ENCODE results near the gene CROCC2.

GRCh38 chr2:240956171-240956934, 50.2 kb downstream of the CROCC2 start:
- no peak for TF ChIP-seq E2F1 (CRISPR knock-in tag; IDR thresholded peaks at IDR 0.05)
- TF ChIP-seq IRF2 (CRISPR knock-in tag; IDR thresholded peaks at IDR 0.05) = no peak
- TF ChIP-seq CCAR2 (optimal IDR thresholded peaks at IDR 0.05; ENCODE audit: low read depth, low read length) = no peak
- no peak for TF ChIP-seq CTCF (CRISPR knock-in tag; IDR thresholded peaks at IDR 0.05)
- TF ChIP-seq ZNF362 (CRISPR knock-in tag; IDR thresholded peaks at IDR 0.05; ENCODE audit: borderline replicate concordance) = no peak
- TF ChIP-seq ZNF749 (CRISPR knock-in tag; IDR thresholded peaks at IDR 0.05; ENCODE audit: borderline replicate concordance) = no peak
- no peak for TF ChIP-seq ZNF747 (CRISPR knock-in tag; IDR thresholded peaks at IDR 0.05; ENCODE audit: borderline replicate concordance)
- no peak for TF ChIP-seq ZFP36L2 (CRISPR knock-in tag; IDR thresholded peaks at IDR 0.05)
- TF ChIP-seq ZNF256 (CRISPR knock-in tag; conservative IDR thresholded peaks at IDR 0.05) = no peak
- no peak for TF ChIP-seq TCF12 (IDR thresholded peaks at IDR 0.05)
- TF ChIP-seq TCF12 (CRISPR knock-in tag; IDR thresholded peaks at IDR 0.05) = no peak
- no peak for TF ChIP-seq ZBTB38 (CRISPR knock-in tag; IDR thresholded peaks at IDR 0.05)
- no peak for TF ChIP-seq POLR2A (IDR thresholded peaks at IDR 0.05; ENCODE audit: insufficient read depth in 1 of 2, low read depth in 2 of 2, low read length in 2 of 2)

Data from HepG2 (cell line).